ENCODE data around the gene TMEM270. TPM values are rescaled to one million over a fixed set of nuclear protein-coding genes. Genes with fewer than 3 reads are reported as not detected.

Gene TMEM270
- total RNA-seq, 1 donor from 2014 or later, result not detected

GRCh38 chr7:73885433-73885974 is 24.5 kb downstream of the TMEM270 start:
- H3K9ac ChIP-seq, result no peak overlapping the region
- no peak for DNase-seq (ENCODE audit: low spot score)
- Mint-ChIP-seq H3K27me3 (ENCODE audit: insufficient read depth, low read depth) (peaks cover 24% of the 10 kb centered on the region), H3K9me3 (no peaks in the 10 kb centered on the region), H3K4me3 (no peak overlapping the region), H3K36me3 (no peaks in the 10 kb centered on the region), H3K4me1 (peaks cover 24% of the 10 kb centered on the region), H3K27ac (no peak overlapping the region)
- no peak overlapping the region for H3K27ac ChIP-seq
- no peaks in the 10 kb centered on the region for H3K79me2 ChIP-seq (ENCODE audit: low read depth)
- no peak overlapping the region for H3K4me3 ChIP-seq
- H3K4me2 ChIP-seq, result no peak overlapping the region
- TF ChIP-seq EZH2 (IDR thresholded peaks at IDR 0.05), result no peak
- no peak for TF ChIP-seq CTCF (IDR thresholded peaks at IDR 0.05)
- no peak for TF ChIP-seq EZH2phosphoT487 (IDR thresholded peaks at IDR 0.05)
- no peaks in the 10 kb centered on the region for H3K27me3 ChIP-seq
- no peaks in the 10 kb centered on the region for H3F3A ChIP-seq (ENCODE audit: low read depth)
- no peaks in the 10 kb centered on the region for H3K36me3 ChIP-seq
- no peak overlapping the region for H2AFZ ChIP-seq (replicated peaks)
- H4K20me1 ChIP-seq (ENCODE audit: low read depth), result no peaks in the 10 kb centered on the region
- H3K4me1 ChIP-seq, result peaks cover 7% of the 10 kb centered on the region
- no peaks in the 10 kb centered on the region for H3K9me3 ChIP-seq (ENCODE audit: low read depth)

- no peaks in the 10 kb centered on the region for H3K9me3 Mint-ChIP-seq
- no peak overlapping the region for H3K4me3 ChIP-seq
- peak overlapping the region; percentile 64 for H2AFZ ChIP-seq (replicated peaks)
- no peak overlapping the region for H3K4me2 ChIP-seq
- no peak overlapping the region for H3K9ac ChIP-seq
- no peaks in the 10 kb centered on the region for H3K79me2 ChIP-seq (ENCODE audit: low read depth)
- no peak overlapping the region for H3K27ac ChIP-seq
- H3K4me3 Mint-ChIP-seq, result no peak overlapping the region
- H3K36me3 ChIP-seq, result no peaks in the 10 kb centered on the region
- no peaks in the 10 kb centered on the region for H3K27me3 ChIP-seq
- H3K27ac Mint-ChIP-seq, result peak overlapping the region; percentile 13
- no peaks in the 10 kb centered on the region for H3K9me3 ChIP-seq (ENCODE audit: low read depth)
- peaks cover 24% of the 10 kb centered on the region for H3K4me1 Mint-ChIP-seq
- H4K20me1 ChIP-seq (ENCODE audit: low read depth), result no peaks in the 10 kb centered on the region
- no peaks in the 10 kb centered on the region for H3F3A ChIP-seq (ENCODE audit: low read depth)
- DNase-seq (ENCODE audit: low spot score), result peak; percentile 25
- peaks cover 27% of the 10 kb centered on the region for H3K27me3 Mint-ChIP-seq (ENCODE audit: insufficient read depth, low read depth)
- peaks cover 7% of the 10 kb centered on the region for H3K4me1 ChIP-seq
- no peaks in the 10 kb centered on the region for H3K36me3 Mint-ChIP-seq
- TF ChIP-seq EZH2phosphoT487 (IDR thresholded peaks at IDR 0.05) (no peak), CTCF (IDR thresholded peaks at IDR 0.05) (no peak), EZH2 (IDR thresholded peaks at IDR 0.05) (no peak)
Measured at GRCh38 chr7:73885975-73886798, 25.2 kb downstream of the TMEM270 start.

GRCh38 chr7:73887762-73888161 is 26.8 kb downstream of the TMEM270 start:
- H3K27ac ChIP-seq, result no peak overlapping the region
- no peaks in the 10 kb centered on the region for H3K27me3 ChIP-seq
- H3K4me3 ChIP-seq, result no peak overlapping the region
- Mint-ChIP-seq H3K4me1 (peaks cover 31% of the 10 kb centered on the region), H3K27me3 (ENCODE audit: insufficient read depth, low read depth) (peaks cover 26% of the 10 kb centered on the region), H3K4me3 (no peak overlapping the region), H3K36me3 (no peaks in the 10 kb centered on the region), H3K9me3 (no peaks in the 10 kb centered on the region), H3K27ac (peak overlapping the region; percentile 27)
- H4K20me1 ChIP-seq (ENCODE audit: low read depth), result no peaks in the 10 kb centered on the region
- H3K9me3 ChIP-seq (ENCODE audit: low read depth), result no peaks in the 10 kb centered on the region
- no peak overlapping the region for H3K4me2 ChIP-seq
- no peak overlapping the region for H3K9ac ChIP-seq
- no peaks in the 10 kb centered on the region for H3F3A ChIP-seq (ENCODE audit: low read depth)
- no peak for DNase-seq (ENCODE audit: low spot score)
- no peaks in the 10 kb centered on the region for H3K79me2 ChIP-seq (ENCODE audit: low read depth)
- peaks cover 7% of the 10 kb centered on the region for H3K4me1 ChIP-seq
- TF ChIP-seq EZH2 (IDR thresholded peaks at IDR 0.05) (no peak), EZH2phosphoT487 (IDR thresholded peaks at IDR 0.05) (no peak), CTCF (IDR thresholded peaks at IDR 0.05) (no peak)
- H2AFZ ChIP-seq (replicated peaks), result no peak overlapping the region
- no peaks in the 10 kb centered on the region for H3K36me3 ChIP-seq

Measured in neural progenitor cell (in vitro differentiated cells).